ENCODE data around the gene DDX1.

DNA sequence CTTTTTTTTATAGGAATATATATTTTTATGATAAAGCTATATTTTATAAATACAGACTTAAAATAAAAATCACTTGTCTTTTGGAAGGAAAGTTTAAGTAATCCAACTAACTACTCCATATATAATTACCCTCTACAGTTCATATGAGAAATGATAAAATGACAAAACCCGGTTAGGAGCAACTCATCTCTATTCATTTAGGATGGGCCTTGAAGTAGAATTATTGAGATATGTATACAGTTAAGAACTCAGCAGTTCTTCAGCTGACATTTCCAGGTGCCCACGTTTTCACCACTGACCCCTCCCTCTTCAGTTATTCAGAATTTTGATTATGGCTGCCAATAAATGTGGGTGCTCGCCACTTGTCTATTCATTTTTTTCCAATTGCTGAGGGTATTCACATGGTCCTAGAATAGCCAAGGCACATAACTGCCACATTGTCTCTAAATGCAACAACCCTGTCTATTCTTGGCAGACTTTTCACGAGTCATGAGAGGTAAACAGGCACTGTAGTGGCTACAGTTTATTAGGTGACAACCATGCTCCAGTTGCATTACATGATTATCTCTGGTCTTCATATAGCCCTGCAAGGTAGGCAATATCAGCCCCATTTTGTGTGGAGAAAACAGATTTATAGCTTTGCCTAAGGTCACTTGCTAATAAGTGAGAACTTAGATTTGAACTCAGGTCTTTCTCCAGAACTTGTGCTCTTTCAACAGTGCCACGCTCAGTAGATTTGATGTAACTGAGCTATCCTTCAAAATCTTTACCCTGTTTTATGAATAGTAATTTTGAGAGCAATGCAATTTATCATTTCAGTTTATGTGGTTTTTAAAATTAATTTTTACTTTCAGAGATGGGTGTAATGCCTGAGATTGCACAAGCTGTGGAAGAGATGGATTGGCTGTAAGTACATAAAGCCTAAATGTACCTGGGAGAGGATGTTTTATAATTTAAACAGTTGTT is 2.9 kb downstream of the DDX1 start:
- TF ChIP-seq, protein P1, sequence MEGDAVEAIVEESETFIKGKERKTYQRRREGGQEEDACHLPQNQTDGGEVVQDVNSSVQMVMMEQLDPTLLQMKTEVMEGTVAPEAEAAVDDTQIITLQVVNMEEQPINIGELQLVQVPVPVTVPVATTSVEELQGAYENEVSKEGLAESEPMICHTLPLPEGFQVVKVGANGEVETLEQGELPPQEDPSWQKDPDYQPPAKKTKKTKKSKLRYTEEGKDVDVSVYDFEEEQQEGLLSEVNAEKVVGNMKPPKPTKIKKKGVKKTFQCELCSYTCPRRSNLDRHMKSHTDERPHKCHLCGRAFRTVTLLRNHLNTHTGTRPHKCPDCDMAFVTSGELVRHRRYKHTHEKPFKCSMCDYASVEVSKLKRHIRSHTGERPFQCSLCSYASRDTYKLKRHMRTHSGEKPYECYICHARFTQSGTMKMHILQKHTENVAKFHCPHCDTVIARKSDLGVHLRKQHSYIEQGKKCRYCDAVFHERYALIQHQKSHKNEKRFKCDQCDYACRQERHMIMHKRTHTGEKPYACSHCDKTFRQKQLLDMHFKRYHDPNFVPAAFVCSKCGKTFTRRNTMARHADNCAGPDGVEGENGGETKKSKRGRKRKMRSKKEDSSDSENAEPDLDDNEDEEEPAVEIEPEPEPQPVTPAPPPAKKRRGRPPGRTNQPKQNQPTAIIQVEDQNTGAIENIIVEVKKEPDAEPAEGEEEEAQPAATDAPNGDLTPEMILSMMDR (IDR thresholded peaks at IDR 0.05) = no peak
- TF ChIP-seq EZH2 (IDR thresholded peaks at IDR 0.05; ENCODE audit: borderline replicate concordance, insufficient read depth, low read depth, low read length, poor library complexity, severe bottlenecking) = no peak
